SK-N-SH treated with all-trans-retinoic acid at 6 μM for 48 hours (cell line): ENCODE results near the gene LINS1.

Source experiments
- CSDC2 ChIP-seq: fragments of 250-450 bp; sonication (Bioruptor Pico); IDR thresholded peaks from 2 replicates; pipeline ENCODE4 v1.5.0; 2020; ENCODE audit warnings: mild to moderate bottlenecking, moderate library complexity
- PPARA ChIP-seq: fragments of 250-450 bp; sonication (Bioruptor Pico); IDR thresholded peaks from 2 replicates; pipeline ENCODE4 v1.5.0; 2020; ENCODE audit warnings: mild to moderate bottlenecking, borderline replicate concordance
- TOX ChIP-seq: fragments of 250-450 bp; sonication (Bioruptor Pico); IDR thresholded peaks from 2 replicates; pipeline ENCODE4 v1.8.0; 2021; ENCODE audit warnings: mild to moderate bottlenecking, moderate library complexity, borderline replicate concordance
- ZFP3 ChIP-seq: fragments of 250-450 bp; sonication (Bioruptor Pico); IDR thresholded peaks from 2 replicates; pipeline ENCODE4 v1.5.0; 2020; ENCODE audit warnings: mild to moderate bottlenecking, moderate library complexity
- ZNF565 ChIP-seq: fragments of 450-650 bp; formaldehyde crosslinking; conservative IDR thresholded peaks from 2 replicates; pipeline ENCODE4 v1.5.0; 2020; ENCODE audit warnings: low read depth, mild to moderate bottlenecking, moderate library complexity
- ZNF8 ChIP-seq: fragments of 450-650 bp; formaldehyde crosslinking; IDR thresholded peaks from 2 replicates; pipeline ENCODE4 v1.5.0; 2020; ENCODE audit warnings: mild to moderate bottlenecking, moderate library complexity
- TF ChIP-seq, protein P1 (sequence below): fragments of 250-450 bp; sonication (Bioruptor Pico); IDR thresholded peaks from 2 replicates; pipeline ENCODE4 v1.5.0; 2020; ENCODE audit warnings: mild to moderate bottlenecking, moderate library complexity

GRCh38 chr15:100580414-100580813 lies 21.6 kb downstream of the LINS1 start:
- TF ChIP-seq, protein P1, sequence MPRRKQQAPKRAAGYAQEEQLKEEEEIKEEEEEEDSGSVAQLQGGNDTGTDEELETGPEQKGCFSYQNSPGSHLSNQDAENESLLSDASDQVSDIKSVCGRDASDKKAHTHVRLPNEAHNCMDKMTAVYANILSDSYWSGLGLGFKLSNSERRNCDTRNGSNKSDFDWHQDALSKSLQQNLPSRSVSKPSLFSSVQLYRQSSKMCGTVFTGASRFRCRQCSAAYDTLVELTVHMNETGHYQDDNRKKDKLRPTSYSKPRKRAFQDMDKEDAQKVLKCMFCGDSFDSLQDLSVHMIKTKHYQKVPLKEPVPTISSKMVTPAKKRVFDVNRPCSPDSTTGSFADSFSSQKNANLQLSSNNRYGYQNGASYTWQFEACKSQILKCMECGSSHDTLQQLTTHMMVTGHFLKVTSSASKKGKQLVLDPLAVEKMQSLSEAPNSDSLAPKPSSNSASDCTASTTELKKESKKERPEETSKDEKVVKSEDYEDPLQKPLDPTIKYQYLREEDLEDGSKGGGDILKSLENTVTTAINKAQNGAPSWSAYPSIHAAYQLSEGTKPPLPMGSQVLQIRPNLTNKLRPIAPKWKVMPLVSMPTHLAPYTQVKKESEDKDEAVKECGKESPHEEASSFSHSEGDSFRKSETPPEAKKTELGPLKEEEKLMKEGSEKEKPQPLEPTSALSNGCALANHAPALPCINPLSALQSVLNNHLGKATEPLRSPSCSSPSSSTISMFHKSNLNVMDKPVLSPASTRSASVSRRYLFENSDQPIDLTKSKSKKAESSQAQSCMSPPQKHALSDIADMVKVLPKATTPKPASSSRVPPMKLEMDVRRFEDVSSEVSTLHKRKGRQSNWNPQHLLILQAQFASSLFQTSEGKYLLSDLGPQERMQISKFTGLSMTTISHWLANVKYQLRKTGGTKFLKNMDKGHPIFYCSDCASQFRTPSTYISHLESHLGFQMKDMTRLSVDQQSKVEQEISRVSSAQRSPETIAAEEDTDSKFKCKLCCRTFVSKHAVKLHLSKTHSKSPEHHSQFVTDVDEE = no peak
- no peak for TF ChIP-seq ZFP3 (CRISPR knock-in tag)
- TF ChIP-seq CSDC2 (CRISPR knock-in tag) = no peak
- TF ChIP-seq PPARA (CRISPR knock-in tag) = no peak
- TF ChIP-seq ZNF565 = no peak
- TF ChIP-seq TOX (CRISPR knock-in tag) = no peak
- TF ChIP-seq ZNF8 (CRISPR knock-in tag) = no peak
